ENCODE results near the gene RER1. TPM values are rescaled to one million over a fixed set of nuclear protein-coding genes. Genes with fewer than 3 reads are reported as not detected.

The RER1 gene
- total RNA-seq, 1 donor: 18.8 TPM

DNA sequence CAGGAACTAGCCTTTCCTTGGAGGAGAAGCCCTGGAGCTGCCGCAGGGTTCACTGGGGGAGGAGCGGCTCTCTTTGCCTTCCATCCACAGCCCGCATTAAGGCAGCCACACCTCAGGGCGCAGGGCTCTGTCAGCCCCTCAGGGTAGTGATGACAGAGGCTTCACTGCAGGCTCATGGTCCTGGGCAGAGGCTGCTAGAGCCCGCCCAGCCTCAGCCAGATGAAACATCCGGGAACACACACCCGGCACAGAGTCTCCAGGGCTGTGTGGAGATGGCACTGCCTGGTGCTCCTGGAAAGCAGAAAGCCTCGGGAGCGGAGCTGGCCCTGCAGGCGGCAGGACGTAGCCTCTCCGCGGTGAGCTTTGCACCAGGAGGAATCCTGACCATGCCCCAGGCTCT is 50.1 kb downstream of the RER1 start:
- Histone ChIP-seq H3K9me3 (ENCODE audit: low read depth, low read length) (no peaks in the 10 kb centered on the region), H3K4me1 (ENCODE audit: insufficient read depth, low read length) (no peaks in the 10 kb centered on the region), H3K4me3 (ENCODE audit: low read length) (no peak overlapping the region), H3K27me3 (ENCODE audit: insufficient read depth, low read length) (peaks cover 9% of the 10 kb centered on the region)

DNA sequence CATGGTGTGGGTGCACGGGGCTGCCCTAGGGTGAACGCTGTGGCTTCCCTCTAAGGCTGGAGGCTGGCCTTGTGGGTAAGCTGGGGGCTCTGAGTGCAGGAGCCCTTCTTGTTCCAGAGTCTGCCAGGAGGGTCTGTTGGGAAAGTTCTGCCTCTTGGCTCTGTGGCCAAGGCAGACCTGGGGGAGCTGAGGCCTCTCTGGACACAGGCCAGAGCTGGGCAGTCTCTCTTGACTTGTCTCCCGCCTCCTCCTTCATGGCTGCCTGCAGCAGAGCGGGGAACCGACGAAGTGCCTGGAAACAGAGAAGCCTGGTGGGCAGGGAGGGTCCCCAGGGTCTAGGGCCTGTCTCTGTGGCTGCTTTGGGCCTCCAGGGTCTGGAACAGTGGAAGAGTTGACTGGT is 51.0 kb downstream of the RER1 start:
- no peaks in the 10 kb centered on the region for H3K9me3 ChIP-seq (ENCODE audit: low read depth, low read length)
- peaks cover 9% of the 10 kb centered on the region for H3K27me3 ChIP-seq (ENCODE audit: insufficient read depth, low read length)
- no peaks in the 10 kb centered on the region for H3K4me1 ChIP-seq (ENCODE audit: insufficient read depth, low read length)
- no peak overlapping the region for H3K4me3 ChIP-seq (ENCODE audit: low read length)

DNA sequence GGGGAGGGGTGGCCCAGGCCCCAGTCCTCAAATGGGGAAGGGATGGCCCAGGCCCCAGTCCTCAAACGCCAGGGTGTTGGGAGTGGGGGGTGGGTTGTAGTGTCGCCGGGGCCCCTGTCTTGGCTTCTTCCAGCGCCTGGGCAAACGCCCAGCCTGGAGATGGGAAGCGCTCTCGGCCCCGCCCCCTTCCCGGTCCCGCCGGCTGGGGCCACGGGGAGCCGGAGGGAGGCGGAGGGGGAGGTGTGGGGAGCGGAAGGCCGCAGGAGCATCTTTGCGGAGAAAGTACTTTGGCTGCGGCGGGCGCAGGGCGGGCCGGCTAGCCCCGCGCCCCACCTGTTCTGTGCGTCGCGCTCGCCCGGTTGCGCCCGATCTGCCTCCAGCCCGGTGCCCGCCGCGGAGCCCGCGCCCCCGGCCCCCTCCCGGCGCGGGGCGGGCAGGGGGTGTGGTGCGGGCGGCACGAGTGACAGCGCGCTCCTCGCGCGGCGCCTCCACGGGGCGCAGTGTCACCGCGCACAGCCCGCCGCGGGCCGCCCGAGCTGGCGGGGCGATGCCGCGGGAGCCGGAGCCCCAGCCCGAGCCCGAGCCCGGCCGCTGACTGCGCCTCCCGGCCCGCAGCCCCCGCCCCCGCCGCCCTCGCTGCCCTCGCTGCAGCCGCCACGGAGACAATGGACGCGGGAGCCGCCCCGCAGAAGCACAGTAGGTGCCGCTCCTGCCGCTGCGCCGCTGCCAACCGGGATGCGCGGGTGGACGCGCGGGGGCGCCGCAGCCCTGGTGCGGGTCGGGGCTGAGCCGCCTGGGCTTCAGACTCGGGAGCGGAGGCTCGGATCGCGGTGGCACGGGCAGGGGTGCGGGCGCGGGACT is 51.9 kb downstream of the RER1 start:
- H3K4me3 ChIP-seq (ENCODE audit: low read length): no peak overlapping the region
- H3K27me3 ChIP-seq (ENCODE audit: insufficient read depth, low read length): peaks cover 9% of the 10 kb centered on the region
- no peaks in the 10 kb centered on the region for H3K9me3 ChIP-seq (ENCODE audit: low read depth, low read length)
- no peaks in the 10 kb centered on the region for H3K4me1 ChIP-seq (ENCODE audit: insufficient read depth, low read length)

DNA sequence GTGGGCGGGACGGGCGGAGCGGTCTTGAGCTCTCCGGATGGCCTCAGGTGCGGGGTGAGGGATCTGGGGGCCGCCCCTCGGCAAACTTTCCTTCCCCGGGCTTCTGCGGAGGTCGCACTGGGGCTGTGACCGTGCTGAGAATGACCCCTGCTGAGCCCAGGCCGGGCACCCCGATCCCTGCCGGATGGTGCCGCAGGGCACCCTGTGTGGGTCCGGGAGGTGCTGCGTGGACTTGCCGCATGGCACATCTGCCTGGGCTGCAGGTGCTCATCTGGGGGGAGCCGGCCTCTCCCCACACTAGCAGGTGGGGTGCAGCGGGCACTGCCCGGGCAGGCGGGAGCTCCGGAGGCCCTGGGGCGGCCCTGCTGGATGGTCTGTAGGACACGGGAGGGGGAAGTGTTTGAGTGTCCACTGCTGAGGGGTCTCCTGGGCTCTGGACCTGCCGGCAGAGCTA is 52.5 kb downstream of the RER1 start:
- H3K27me3 ChIP-seq (ENCODE audit: insufficient read depth, low read length): peaks cover 9% of the 10 kb centered on the region
- H3K4me1 ChIP-seq (ENCODE audit: insufficient read depth, low read length): no peaks in the 10 kb centered on the region
- no peaks in the 10 kb centered on the region for H3K9me3 ChIP-seq (ENCODE audit: low read depth, low read length)
- H3K4me3 ChIP-seq (ENCODE audit: low read length): no peak overlapping the region

DNA sequence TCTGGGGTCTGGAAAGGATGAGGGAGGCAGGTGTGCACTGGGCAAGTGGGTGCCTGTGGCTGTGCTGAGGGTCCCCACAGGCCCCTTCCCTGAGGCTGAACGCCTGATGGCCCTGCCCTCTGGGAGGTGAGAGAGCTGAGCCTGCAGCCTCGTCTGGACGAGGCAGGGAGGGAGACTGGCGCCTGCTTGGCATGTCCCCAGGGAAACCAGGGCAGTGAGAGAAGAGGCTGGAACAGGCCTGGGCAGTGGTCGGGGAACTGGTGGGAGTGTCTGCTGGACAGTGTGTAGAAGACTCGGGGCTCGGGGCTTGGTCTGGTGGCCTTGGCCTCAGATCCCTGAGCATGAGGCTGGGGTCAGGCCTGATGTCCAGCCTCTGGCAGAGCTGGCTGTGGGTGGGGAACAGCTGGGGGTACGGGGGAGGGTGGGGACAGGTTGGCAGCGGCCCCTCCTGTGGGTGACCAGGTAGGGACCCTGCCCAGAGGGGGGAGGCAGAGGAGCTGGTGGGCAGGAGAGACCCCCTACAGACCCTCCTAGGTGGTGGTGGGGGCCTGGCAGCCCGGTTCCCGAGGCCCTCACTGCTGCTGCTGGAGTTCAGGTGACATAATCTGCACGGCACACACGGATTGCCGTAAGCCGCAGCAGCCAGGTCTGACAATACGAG is 53.7 kb downstream of the RER1 start:
- H3K4me3 ChIP-seq (ENCODE audit: low read length): no peak overlapping the region
- no peaks in the 10 kb centered on the region for H3K9me3 ChIP-seq (ENCODE audit: low read depth, low read length)
- peaks cover 9% of the 10 kb centered on the region for H3K27me3 ChIP-seq (ENCODE audit: insufficient read depth, low read length)
- H3K4me1 ChIP-seq (ENCODE audit: insufficient read depth, low read length): no peaks in the 10 kb centered on the region

DNA sequence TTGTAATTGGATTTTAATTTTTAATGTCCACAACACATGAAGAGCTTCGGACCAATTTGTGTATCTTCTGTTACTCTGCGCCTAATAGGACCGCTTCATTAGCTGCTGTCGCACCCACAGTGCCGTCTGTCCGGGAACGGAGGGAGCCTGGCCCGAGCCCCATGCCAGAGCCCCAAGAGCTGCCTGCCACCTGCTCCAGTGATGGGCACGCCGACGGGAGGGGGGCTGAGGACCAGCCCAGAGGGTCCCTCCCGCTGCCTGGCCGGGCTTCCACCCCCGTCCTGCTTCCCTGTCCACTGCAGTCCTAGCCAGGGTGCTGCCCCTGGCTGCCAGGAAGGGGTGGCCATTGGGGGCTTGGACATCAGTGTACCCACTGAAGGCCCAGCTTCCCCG is 54.2 kb downstream of the RER1 start:
- Histone ChIP-seq H3K27me3 (ENCODE audit: insufficient read depth, low read length) (peaks cover 9% of the 10 kb centered on the region), H3K4me3 (ENCODE audit: low read length) (no peak overlapping the region), H3K4me1 (ENCODE audit: insufficient read depth, low read length) (no peaks in the 10 kb centered on the region), H3K9me3 (ENCODE audit: low read depth, low read length) (no peaks in the 10 kb centered on the region)

DNA sequence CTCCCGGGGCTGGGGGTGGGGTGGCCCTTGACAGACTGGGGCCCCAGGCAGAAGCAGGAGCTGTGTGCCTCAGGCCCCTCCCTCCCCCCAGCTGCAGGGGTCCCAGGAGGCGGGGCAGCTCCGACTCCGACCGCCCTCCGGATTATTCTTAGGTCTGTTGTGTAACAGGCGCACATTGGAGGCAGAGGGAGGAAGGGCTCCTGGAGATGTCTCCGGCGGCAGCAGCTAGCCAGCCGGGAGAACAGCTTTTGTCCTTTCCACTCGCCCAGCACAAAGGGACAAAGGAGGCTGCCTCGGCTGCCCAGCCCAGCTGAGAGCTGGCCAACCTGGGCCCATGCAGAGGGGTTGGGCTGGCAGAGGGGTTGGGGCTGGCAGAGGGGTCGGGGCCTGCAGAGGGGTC is 54.8 kb downstream of the RER1 start:
- Histone ChIP-seq H3K4me1 (ENCODE audit: insufficient read depth, low read length) (no peaks in the 10 kb centered on the region), H3K4me3 (ENCODE audit: low read length) (no peak overlapping the region), H3K9me3 (ENCODE audit: low read depth, low read length) (no peaks in the 10 kb centered on the region), H3K27me3 (ENCODE audit: insufficient read depth, low read length) (peaks cover 9% of the 10 kb centered on the region)

DNA sequence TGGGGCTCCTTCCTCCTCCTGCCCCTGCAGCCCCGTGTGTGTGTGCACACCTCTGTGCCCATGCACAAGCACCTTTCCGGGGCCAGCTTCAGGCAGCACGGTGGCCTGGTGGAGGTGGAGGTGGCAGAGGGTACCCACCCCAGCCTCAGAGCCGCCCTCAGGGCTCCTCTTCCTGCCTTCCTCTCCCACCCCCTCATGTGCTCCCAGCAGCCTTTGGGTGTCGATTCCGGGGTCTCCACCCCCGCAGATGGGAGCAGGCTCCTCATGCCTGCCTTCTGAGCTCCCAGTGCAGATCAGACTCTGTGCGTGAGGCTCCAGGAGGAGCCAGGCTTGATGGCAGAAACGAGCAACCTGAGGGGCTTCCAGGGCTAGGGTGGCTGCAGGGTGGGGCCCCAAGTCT is 55.2 kb downstream of the RER1 start:
- H3K9me3 ChIP-seq (ENCODE audit: low read depth, low read length): no peaks in the 10 kb centered on the region
- H3K27me3 ChIP-seq (ENCODE audit: insufficient read depth, low read length): peaks cover 9% of the 10 kb centered on the region
- no peaks in the 10 kb centered on the region for H3K4me1 ChIP-seq (ENCODE audit: insufficient read depth, low read length)
- H3K4me3 ChIP-seq (ENCODE audit: low read length): no peak overlapping the region

DNA sequence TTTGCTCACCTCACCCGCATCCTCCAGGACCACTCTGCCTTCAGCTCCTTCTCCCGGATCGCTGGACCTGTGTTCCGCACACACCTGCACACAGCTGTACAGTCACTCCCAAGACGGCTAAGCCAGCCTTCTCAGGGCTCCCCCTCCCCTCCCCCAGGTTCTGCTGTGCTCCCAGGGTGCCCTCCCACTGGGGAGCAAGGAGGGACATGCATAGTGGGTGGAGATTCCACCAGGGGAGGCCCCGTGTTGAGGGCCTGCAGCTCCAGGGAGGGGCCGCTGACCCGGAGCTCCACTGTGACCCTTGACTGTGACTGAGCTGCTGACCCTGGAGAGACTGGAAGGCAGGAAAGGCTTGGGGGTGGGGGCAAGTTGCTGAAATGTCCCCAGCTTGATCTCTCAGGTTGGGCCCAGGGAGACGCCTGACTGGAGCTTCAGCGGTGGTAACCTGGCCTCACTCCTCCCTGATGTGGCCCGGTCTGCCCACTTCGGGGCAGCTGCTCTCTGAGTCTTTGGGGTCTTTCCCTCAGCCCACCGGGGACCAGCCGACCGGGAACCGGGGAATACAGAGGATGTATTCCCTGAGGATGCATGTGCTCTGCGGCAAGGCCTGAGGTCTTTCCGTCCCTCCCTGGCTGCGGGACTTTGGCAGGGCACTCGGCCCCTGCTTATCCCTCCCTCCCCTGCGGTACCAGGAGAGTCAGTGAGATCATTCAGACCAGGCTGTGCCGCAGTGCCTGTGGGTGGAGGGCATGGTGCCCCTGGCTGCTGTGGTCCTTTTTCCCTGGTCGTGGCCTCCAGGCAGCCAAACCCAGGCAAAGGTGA is 55.8 kb downstream of the RER1 start:
- H3K4me3 ChIP-seq (ENCODE audit: low read length): no peak overlapping the region
- peaks cover 9% of the 10 kb centered on the region for H3K27me3 ChIP-seq (ENCODE audit: insufficient read depth, low read length)
- H3K9me3 ChIP-seq (ENCODE audit: low read depth, low read length): no peaks in the 10 kb centered on the region
- no peaks in the 10 kb centered on the region for H3K4me1 ChIP-seq (ENCODE audit: insufficient read depth, low read length)

DNA sequence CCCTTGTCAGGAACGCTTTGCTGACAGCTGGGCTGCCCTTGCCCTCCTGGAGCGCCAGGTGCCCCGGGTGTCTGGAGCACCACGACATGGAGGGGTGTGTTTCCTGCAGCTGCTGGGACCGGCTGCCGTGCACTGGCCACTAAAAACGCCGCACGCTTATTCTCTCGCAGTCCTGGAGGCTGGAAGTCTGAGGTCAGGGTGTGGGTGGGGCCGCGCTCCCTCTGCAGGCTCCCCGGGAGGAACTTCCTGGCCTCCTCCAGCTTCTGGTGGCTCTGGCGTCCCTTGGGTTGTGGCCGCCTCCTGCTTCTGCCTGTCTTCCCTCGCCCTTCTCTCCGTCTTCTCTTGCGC is 56.4 kb downstream of the RER1 start:
- no peaks in the 10 kb centered on the region for H3K4me1 ChIP-seq (ENCODE audit: insufficient read depth, low read length)
- peaks cover 4% of the 10 kb centered on the region for H3K27me3 ChIP-seq (ENCODE audit: insufficient read depth, low read length)
- no peaks in the 10 kb centered on the region for H3K9me3 ChIP-seq (ENCODE audit: low read depth, low read length)
- no peak overlapping the region for H3K4me3 ChIP-seq (ENCODE audit: low read length)

DNA sequence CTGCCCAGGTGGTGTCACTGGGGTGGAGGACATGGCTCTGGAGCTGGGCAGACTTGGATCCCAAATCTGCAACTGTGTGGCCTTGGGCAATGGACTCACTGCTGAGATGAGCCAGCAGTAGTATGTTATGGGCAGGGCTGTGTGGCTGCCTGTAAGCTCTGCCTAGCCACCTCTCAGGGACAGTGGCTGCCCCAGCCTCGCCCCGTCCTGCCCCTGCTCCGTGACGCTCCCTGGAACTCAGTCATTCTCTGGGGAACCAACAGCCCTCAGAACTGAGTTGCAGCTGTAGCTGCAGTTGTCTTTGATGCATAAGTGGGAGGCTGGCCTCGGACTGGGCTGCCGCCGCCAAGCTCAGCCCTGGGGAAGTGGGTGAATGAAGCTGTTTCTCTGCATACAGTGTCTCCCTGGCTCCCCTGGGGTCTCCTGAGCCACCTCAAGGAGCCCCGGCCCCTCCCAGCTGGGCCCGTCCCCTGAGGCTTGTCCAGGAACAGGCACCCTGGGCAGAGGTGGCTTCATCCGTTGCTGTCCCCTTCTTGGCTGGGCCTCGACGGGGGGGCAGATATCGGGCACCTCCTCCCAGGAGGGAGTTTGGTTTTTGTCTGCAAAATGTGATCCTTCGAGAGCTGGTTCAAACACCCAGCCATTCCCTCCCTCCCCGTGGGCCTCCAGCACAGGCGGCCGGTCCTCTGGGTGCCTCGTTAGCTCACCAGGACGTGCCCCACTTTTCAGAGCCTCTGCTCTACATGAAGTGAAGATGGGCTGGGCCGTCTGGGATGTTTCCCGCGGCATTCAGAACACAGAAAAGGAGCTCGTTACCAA is 58.2 kb downstream of the RER1 start:
- Histone ChIP-seq H3K27me3 (ENCODE audit: insufficient read depth, low read length) (no peaks in the 10 kb centered on the region), H3K4me3 (ENCODE audit: low read length) (no peak overlapping the region), H3K9me3 (ENCODE audit: low read depth, low read length) (no peaks in the 10 kb centered on the region), H3K4me1 (ENCODE audit: insufficient read depth, low read length) (no peaks in the 10 kb centered on the region)

DNA sequence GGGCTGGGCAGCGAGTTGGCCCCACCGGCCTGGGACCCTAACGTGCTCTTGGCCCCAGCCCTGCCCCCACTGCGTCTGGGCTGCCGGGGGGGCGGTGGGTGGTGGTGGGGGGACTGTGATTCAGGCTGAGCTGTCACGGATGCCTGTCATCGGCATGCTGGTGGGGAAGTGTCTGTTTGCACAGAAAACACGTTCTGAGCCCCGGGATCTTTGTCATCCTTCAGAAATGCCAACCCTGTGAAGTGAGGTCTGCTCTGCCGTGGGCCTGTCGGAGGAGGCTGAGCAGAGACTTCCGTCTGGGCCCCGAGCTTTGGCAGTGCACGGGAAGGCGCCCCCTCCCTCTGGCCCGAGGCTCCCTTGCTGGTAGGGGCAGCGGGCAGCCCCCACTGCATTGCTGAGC is 60.1 kb downstream of the RER1 start:
- Histone ChIP-seq H3K27me3 (ENCODE audit: insufficient read depth, low read length) (no peaks in the 10 kb centered on the region), H3K4me3 (ENCODE audit: low read length) (no peak overlapping the region), H3K9me3 (ENCODE audit: low read depth, low read length) (no peaks in the 10 kb centered on the region), H3K4me1 (ENCODE audit: insufficient read depth, low read length) (no peaks in the 10 kb centered on the region)

DNA sequence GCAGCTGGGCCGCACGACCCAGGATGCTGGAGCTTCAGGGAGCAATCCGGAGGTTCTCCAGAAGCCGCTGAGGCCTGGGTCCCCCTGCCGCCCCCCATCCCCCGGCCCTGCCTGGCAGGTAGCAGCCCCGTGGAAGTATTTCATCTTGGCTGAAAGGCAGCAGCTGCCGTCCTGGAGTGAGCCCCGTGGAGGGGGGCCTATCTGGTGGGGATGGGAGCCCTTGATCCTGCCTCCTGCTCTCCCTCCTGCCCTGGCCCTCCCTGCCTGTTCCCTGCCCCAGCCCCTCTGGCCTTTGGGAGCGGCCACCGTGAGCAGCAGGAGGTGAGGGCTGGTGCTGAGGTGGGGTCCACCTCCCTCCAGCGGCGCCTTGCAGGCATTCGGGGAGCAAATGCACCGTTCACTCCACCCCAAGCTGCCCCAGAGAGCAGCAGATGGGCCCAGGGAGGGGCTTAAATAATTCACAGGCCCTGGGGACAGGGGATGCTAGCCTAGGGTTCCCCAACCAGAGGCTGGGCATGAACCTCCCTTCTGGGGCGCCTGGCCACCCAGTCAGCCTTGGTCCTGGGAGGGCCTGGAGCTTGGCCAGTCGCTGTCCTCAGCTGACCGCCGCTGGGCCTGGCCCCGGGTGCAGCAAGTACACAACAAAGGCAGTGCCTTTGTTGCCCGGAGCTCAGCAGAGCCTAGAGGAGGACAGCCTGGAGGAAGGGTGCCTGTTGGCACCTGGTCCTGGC is 60.7 kb downstream of the RER1 start:
- no peak overlapping the region for H3K4me3 ChIP-seq (ENCODE audit: low read length)
- H3K9me3 ChIP-seq (ENCODE audit: low read depth, low read length): no peaks in the 10 kb centered on the region
- H3K4me1 ChIP-seq (ENCODE audit: insufficient read depth, low read length): no peaks in the 10 kb centered on the region
- no peaks in the 10 kb centered on the region for H3K27me3 ChIP-seq (ENCODE audit: insufficient read depth, low read length)

DNA sequence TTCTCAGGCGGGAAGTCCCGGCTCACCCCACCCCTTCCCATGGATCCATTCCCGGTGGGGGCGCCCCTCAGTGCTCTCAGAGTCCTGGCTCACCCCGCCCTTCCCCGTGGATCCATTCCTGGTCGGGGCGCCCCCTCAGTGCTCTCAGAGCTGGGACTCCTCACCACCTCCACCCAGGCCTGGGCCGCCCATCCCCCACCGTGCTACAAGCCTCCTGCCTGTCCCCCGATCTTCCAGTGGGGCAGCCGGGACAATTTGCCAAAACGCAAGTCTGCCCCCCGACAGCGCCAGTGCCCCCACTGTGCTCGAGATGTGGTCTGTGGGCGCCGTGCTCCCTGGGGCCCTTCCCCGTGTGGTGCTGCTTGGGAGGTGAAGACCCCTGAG is 61.3 kb downstream of the RER1 start:
- no peaks in the 10 kb centered on the region for H3K4me1 ChIP-seq (ENCODE audit: insufficient read depth, low read length)
- no peak overlapping the region for H3K4me3 ChIP-seq (ENCODE audit: low read length)
- H3K9me3 ChIP-seq (ENCODE audit: low read depth, low read length): no peaks in the 10 kb centered on the region
- H3K27me3 ChIP-seq (ENCODE audit: insufficient read depth, low read length): no peaks in the 10 kb centered on the region

All from mononuclear cell (primary cell).